GM19023 (cell line): ENCODE measurements around the gene PLA2G12A.
"Not testable (repeated sequence)": the region's sequence is repeated elsewhere in the genome, so short reads cannot be mapped to it uniquely, and the experiment has no call there.

Experiments
- ATAC-seq: cut with Tn5 transposase; IDR thresholded peaks from one replicate; pipeline ENCODE4 v1.9.1; 2021; ENCODE audit warnings: mild to moderate bottlenecking, moderate library complexity; ENCODE audit not compliant: unreplicated experiment

Gene PLA2G12A

DNA sequence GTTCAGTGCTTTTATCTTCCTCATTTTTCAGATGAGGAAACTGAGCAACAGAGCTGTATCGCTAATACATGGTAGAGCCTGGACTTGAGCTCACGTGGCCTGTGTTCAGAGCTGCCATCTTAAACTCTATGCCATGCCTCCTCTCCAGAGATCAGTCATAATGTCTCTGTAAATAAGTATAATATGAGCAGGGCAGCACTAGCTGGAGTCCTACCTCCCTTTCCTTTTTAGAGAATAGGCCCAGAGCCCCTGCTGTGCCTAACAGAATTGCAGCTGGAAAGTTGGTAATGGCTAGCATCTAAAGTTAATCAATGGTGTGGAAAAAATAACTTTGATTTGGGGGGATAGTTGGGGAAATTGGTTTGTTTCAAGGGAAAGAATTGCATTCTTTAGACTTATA, 47.0 kb downstream of the PLA2G12A start:
- no peak for ATAC-seq

- ATAC-seq, result not testable (repeated sequence)
Observed at GRCh38 chr4:109678925-109679324, 50.9 kb downstream of the PLA2G12A start.

- ATAC-seq, result not testable (repeated sequence)
Observed at GRCh38 chr4:109678472-109678871, 51.4 kb downstream of the PLA2G12A start.

- ATAC-seq, result no peak
Observed at GRCh38 chr4:109676886-109677285, 53.0 kb downstream of the PLA2G12A start.

DNA sequence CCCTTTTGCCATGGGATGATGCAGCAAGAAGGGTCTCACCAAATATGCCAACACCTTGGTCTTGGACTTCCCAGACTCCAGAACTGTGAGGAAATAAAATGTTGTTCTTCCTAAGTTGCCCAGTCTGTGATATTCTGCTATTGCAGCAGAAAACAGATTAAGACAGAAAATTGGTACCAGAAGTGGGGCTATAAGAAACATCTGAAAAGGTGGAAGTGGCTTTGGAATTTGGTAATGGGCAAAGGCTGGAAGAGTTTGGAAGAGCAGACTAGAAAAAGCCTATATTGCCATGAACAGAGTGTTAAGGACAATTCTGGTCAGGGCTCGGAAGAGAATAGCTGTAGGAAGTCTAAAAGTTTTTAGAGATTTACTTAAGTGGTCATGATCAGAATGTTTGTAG, 54.0 kb downstream of the PLA2G12A start:
- ATAC-seq, result no peak

GRCh38 chr4:109675181-109675580, 54.7 kb downstream of the PLA2G12A start:
- ATAC-seq, result no peak

DNA sequence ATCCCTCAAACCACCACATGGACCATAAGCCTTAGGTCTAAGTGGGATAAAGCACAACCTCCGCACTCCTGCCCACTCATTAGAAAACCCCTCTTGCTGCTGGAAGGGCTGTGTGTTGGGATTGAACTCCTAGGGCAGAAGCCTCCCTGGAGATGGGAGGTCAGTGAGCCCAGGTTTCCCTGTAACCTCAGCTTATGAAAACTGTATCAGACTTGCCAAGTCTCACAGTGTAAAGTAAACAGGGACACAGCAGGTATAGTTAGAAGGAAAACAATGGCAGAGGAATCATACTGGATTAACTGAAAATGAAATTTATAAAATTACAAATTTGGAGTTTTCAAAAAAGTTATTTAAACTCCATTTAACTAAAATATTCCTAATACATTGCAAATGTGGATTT, 56.6 kb downstream of the PLA2G12A start:
- ATAC-seq, result no peak

GRCh38 chr4:109672169-109672930, 57.5 kb downstream of the PLA2G12A start:
- ATAC-seq, result no peak

- ATAC-seq, result no peak
Observed at GRCh38 chr4:109671350-109671749, 58.5 kb downstream of the PLA2G12A start.

DNA sequence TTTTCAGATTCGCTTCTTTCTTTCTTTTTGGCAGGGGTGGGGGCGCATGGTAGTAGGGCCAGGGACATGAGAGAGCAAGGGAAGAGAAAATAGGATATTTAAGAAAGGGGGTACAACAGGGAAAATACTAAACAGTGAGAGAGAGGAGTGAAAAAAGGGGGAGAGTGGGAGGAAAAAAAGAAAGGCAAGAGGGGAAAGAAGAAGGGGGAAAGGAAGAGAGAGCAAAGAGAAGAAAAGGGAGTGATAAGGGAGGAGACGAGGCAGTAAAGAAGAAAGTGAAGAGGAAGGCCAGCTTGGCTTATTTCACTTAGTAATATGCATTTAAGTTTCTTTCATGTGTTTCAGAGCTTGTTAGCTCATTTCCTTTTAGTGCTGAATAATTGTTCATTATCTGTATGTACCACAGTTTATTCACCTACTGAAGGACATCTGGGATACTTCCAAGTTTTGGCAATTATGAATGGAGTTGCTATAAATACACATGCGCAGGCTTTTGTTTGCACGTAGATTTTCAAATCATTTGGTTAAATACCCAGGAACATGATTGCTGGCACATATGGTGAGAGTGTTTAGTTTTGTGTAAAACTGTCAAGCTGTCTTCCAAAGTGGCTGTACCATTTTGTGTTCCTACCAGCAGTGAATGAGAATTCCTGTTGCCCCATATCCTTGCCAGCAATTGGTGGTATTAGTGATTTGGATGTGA, 63.9 kb downstream of the PLA2G12A start:
- no peak for ATAC-seq

DNA sequence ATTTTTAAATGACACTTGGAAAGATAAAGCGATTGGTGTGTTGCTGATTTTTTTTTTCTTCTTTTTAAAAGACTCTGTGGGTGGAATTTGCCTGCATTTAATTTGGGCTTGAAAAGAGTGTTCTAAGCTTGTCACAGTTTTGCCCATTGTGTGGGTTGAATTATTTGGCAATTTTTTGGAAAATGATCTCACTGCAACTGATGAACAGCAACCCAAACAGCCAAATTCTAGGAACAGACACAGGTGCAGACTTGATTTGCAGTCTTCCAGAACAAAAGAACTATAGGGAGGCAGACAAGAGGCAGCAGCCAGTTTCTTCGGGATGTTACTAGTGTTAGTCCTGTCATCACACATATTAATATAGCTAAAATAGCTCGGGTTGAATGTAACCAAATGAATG, 67.1 kb downstream of the PLA2G12A start:
- ATAC-seq, result no peak

- ATAC-seq, result no peak
Observed at GRCh38 chr4:109662116-109662515, 67.8 kb downstream of the PLA2G12A start.
